Activated CD8-positive, alpha-beta memory T cell treated with anti-CD3 and anti-CD28 coated beads for 24 hours (primary cell): ENCODE results near the gene NRARP.
"Not testable (repeated sequence)": the region's sequence is repeated elsewhere in the genome, so short reads cannot be mapped to it uniquely, and the experiment has no call there.

ENCODE experiments used
- DNase-seq: peaks from one replicate; pipeline ENCODE4 v3.0.0-alpha.2; 2020

The NRARP gene

DNA sequence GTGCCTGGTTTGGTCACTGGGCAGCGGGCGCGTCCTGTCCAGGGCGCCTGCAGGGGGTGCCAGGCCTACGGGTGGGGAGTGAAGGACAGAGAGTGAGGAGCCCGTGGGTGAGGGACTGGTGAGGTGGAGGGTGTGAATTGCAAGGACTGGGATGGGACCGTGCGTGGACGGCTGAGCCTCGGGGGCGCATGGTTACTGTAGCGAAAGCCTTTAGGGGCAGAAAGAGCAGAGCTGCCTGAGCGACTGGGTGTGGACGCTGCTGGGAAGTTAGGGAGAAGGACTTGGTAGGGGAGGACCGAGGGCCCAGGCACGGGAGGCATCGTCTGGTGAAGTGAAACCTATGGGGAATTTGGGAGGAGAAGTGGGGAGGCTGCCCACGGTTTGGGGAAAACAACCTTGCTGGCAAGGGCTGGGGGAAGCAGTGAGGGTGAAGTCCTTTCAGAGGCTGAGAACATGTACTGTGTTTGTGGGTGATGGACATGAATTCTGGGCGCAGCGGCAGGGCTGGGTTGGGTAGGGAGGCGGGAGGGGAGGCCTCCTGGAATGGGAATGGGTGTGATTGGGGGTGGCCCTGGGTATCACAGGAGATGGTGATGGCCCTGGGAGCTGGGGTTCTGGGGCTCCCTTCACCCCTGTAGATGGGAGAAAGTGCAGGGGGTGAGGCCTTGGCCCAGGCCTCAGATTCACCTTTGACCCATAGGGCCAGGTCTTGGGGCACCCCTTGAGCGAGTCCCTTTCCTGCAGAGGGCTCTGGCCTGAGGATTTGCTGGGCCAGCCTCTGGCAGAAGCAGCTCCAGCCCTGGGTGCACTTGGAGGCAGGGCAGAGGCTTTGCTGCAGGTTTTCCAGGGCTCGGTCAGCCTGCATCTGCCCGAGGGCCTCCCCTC, 26.2 kb downstream of the NRARP start:
- DNase-seq, result no peak

DNA sequence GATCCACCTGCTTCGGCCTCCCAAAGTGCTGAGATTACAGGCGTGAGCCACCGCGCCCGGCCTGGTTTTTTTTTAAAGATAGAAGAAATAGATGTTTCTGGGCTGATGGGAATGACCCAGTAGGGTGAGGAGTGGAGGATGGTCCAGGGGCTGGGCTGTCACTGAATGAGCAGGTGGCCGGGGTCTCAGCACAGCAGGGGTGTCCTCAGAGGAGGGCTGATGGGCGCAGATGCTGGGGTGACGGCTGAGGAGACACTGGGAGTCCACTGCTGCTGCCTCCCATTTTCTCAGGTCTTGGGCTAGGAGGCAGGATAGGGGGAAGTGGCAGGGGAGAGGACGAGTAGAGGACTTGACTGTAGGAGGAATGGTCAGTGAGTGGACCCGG, 26.9 kb downstream of the NRARP start:
- DNase-seq, result no peak

- DNase-seq, result no peak
These were observed 28.3 kb downstream of the NRARP start for GRCh38 chr9:137273611-137274320.

DNA sequence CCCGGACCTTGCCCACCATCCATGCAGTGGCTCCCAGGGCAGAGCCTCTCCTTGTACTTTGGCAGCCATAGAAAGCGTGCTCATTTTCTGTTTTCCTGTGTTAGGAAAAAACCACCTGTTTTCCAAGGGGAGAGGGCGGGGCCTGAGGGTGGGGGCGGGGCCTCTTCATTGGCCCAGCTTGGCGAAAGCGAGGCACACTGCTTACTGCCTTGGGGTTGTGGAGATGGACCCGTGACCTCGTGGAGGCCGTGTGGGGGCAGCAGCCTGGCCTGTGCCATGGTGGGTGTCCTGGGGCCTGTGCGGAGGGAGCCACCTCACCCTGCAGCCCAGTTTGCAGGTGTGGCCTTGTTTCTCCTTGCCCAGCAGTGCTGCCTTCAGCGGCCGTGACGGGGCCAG, 29.0 kb downstream of the NRARP start:
- DNase-seq, result no peak

- DNase-seq, result no peak
These were observed 29.6 kb downstream of the NRARP start for GRCh38 chr9:137272241-137273094.

DNA sequence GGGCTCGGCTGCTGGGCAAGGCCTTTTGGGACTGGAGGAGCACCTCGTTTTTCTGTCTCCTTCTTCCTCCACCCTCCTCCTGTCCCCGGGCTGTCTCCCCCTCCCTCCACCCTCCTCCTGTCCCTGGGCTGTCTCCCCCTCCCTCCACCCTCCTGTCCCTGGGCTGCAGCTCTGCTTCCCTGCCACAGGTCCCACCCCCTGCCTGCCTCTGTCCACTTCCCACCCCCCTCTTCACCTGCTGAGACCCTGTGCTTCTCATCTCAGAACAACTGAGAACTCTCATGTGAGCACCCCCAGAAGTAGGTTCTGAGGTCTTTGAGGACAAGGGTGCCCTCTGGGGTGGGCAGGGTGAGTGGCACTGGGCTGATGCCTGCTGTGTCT, 30.4 kb downstream of the NRARP start:
- no peak for DNase-seq

DNA sequence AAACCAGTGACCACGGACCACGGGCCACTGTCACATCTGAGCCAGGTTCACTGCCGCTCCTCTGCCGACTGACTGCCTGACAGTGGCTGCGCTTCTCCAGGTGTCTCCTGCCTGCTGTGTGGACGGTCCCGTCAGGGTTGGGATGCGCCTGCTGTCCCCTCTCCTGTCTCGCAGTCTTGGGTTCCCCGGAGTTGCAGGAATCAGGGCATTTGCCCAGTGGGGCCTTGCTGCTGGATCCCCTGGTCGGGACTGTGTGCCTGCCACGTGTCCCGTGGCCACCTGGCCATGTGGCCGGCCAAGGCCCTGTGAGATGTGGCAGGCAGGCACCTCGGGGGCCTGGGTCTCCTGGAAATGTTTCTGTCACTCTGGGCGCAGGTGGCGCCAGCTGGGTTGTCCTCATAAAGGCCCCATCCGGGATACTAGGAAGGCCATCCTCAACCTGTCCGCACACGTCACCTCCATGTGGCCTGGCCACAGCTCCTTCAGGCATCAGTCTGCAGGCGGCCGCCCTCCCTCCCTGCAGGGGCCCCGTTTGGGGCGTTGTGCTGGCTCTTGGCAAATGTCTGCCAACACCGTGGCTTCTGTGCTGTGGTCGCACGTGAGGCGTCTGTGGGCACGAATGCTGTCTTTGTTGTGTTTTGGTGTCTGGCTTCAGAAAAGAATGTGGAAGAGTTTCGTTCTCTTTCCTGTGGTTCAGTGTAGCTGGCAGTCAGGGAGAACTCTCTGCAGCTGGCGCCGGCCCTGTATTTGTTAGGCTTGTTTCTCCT, 31.0 kb downstream of the NRARP start:
- no peak for DNase-seq

DNA sequence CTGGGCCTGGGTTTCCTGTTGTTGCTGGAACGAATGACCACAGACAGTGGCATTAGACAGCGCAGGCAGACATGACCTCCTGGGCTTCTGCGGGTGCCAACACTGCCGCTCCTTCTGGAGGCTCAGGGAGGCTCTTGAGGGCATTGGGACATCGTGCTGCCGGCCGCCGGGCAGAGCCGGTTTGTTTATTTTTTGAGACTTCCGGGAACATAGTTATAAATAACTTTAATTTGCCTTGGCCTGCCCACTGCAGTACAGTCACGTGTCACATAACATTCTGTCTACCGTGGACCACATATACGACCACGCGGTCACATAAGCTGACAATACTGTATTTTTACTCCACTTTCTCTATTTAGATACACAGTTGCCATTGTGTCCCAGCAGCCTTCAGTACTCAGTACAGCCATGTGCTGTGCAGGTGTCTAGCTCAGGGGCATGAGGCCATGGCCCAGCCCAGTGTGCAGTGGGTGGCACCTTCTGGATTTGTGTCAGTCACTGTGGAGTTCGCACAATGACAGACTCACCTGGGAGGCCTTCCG, 32.8 kb downstream of the NRARP start:
- no peak for DNase-seq

- no peak for DNase-seq
These were observed 33.4 kb downstream of the NRARP start for GRCh38 chr9:137268538-137269201.

DNA sequence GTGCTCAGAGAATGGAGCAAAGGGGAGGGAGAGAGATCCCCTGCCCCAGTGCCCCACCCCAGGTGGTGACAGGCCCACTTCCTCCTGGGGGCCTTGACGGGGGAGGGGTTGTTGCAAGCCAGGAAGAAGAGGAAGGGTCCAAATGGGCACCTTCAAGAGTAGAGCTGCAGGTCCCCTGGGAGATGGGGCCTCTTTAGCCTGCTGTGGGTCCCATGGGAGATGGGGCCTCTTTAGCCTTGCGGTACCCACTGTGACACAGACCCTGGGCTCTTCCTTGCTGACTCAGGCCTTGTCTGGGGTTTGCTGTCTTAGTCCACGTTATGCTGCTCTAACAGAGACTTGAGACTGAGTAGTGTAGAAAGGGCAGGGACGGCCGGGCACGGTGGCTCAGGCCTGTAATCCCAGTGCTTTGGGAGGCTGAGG, 34.1 kb downstream of the NRARP start:
- no peak for DNase-seq

- no peak for DNase-seq
These were observed 35.3 kb downstream of the NRARP start for GRCh38 chr9:137266585-137267453.

- DNase-seq, result no peak
These were observed 35.9 kb downstream of the NRARP start for GRCh38 chr9:137266162-137266527.

GRCh38 chr9:137265496-137266161, 36.4 kb downstream of the NRARP start:
- DNase-seq, result no peak

- DNase-seq, result no peak
These were observed 38.0 kb downstream of the NRARP start for GRCh38 chr9:137264067-137264466.

GRCh38 chr9:137263506-137263905, 38.6 kb downstream of the NRARP start:
- DNase-seq, result no peak

DNA sequence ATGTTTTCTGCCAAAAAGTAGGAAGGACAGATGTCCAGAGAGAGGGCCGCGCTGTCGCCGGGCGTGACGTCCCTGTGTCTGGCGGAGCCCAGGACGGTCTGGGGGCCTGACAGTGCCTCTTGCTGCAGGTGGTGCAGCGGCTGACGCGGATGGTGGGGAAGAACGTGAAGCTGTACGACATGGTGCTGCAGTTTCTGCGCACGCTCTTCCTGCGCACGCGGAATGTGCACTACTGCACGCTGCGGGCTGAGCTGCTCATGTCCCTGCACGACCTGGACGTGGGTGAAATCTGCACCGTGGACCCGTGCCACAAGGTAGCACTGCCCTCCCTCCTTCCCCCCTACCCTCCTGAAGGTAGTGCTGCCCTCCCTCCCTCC, 39.2 kb downstream of the NRARP start:
- DNase-seq, result no peak

GRCh38 chr9:137262173-137262908, 39.7 kb downstream of the NRARP start:
- DNase-seq, result not testable (repeated sequence)

DNA sequence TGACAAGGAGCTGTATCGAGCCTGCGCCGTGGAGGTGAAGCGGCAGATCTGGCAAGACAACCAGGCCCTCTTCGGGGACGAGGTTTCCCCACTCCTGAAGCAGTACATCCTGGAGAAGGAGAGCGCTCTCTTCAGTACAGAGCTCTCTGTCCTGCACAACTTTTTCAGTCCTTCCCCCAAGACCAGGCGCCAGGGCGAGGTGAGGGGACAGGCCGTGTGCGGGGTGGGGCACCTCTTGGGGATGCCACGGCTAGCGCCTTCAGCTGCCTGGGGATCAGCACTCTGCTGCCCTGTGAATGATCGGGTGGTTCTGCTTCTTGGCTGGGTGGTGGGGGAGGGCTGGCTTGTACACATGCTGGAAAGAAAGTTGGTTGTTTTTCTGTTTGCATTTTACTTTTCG, 45.2 kb downstream of the NRARP start:
- DNase-seq, result no peak

GRCh38 chr9:137256362-137256761, 45.7 kb downstream of the NRARP start:
- no peak for DNase-seq
